NCI-H2029 (cell line): ENCODE data around the gene KCNH4.

Source experiments
- DNase-seq: peaks from one replicate; lab custom pipeline; 2025; lab: John Stamatoyannopoulos, UW

KCNH4 gene

GRCh38 chr17:42117397-42118125 lies 63.4 kb downstream of the KCNH4 start:
- DNase-seq = no peak

- peak; percentile 71 for DNase-seq
These were observed 64.1 kb downstream of the KCNH4 start for GRCh38 chr17:42116705-42117396.

- DNase-seq = no peak
These were observed 66.8 kb downstream of the KCNH4 start for GRCh38 chr17:42114118-42114517.

GRCh38 chr17:42113293-42114069 lies 67.5 kb downstream of the KCNH4 start:
- DNase-seq = no peak

GRCh38 chr17:42112552-42113176 lies 68.3 kb downstream of the KCNH4 start, which contains the start of gene DHX58:
Gene DHX58, minus strand, starts transcription at chr17:42112714. Its CDS starts 822 bp downstream, at chr17:42111892.
- peak; percentile 84 for DNase-seq

- DNase-seq = no peak
These were observed 68.9 kb downstream of the KCNH4 start for GRCh38 chr17:42111871-42112551.

- DNase-seq = no peak
These were observed 69.7 kb downstream of the KCNH4 start for GRCh38 chr17:42111265-42111636.

GRCh38 chr17:42110301-42111264 lies 70.4 kb downstream of the KCNH4 start:
- no peak for DNase-seq

GRCh38 chr17:42109086-42109485 lies 71.9 kb downstream of the KCNH4 start:
- DNase-seq = no peak

GRCh38 chr17:42107597-42108576 lies 73.1 kb downstream of the KCNH4 start:
- peak; percentile 87 for DNase-seq

GRCh38 chr17:42107124-42107523 lies 73.8 kb downstream of the KCNH4 start:
- no peak for DNase-seq
